C4-2B (cell line): ENCODE results near the gene RAE1.

Experiments
- ZFX ChIP-seq: fragments of 450-650 bp; IDR thresholded peaks from 2 replicates; pipeline ENCODE4 v1.6.1; 2017
- TF ChIP-seq, protein P1 (sequence below): fragments of 450-650 bp; conservative IDR thresholded peaks from 2 replicates; pipeline ENCODE4 v1.5.1; 2017; ENCODE audit warnings: mild to moderate bottlenecking

DNA sequence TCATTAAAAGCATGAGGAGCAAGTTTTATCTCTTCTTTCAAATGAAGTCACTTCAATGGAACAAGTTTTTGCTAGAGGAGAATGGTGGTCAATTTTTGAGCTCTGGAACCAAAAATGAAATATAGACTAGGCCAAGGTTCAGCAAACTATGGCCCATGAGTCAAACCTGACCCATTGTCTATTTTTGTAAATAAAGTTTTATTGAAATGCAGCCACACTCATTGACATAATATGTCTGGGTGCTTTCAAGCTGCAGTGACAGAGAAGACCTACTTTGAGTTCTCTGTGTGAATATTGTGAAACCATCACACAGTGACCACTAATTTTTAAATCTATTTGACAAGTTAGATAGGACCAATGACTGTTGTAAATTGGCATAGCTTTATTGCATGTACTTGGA is 13.4 kb downstream of the RAE1 start:
- TF ChIP-seq, protein P1, sequence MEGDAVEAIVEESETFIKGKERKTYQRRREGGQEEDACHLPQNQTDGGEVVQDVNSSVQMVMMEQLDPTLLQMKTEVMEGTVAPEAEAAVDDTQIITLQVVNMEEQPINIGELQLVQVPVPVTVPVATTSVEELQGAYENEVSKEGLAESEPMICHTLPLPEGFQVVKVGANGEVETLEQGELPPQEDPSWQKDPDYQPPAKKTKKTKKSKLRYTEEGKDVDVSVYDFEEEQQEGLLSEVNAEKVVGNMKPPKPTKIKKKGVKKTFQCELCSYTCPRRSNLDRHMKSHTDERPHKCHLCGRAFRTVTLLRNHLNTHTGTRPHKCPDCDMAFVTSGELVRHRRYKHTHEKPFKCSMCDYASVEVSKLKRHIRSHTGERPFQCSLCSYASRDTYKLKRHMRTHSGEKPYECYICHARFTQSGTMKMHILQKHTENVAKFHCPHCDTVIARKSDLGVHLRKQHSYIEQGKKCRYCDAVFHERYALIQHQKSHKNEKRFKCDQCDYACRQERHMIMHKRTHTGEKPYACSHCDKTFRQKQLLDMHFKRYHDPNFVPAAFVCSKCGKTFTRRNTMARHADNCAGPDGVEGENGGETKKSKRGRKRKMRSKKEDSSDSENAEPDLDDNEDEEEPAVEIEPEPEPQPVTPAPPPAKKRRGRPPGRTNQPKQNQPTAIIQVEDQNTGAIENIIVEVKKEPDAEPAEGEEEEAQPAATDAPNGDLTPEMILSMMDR, result no peak
- TF ChIP-seq ZFX, result no peak
